MM.1S (cell line): ENCODE results near the gene RAB20.

Experiments used
- DNase-seq: peaks from one replicate; pipeline ENCODE4 v3.0.0-alpha.2; 2015
- H2AFZ ChIP-seq: fragments of 300-600 bp; sonication (generic); 2 replicates; pipeline ENCODE4 v1.6.0; 2016; ENCODE audit warnings: antibody characterized with exemption, low read length
- H3F3A ChIP-seq: fragments of 300-600 bp; sonication (generic); 2 replicates; pipeline ENCODE4 v1.6.1; 2016; ENCODE audit warnings: mild to moderate bottlenecking, antibody characterized with exemption, low read length, moderate library complexity, mixed read lengths; ENCODE audit not compliant: insufficient read depth
- H3K27ac ChIP-seq: fragments of 300-600 bp; sonication (generic); 2 replicates; pipeline ENCODE4 v1.5.1; 2016; ENCODE audit warnings: mild to moderate bottlenecking, low read length
- H3K27me3 ChIP-seq: fragments of 300-600 bp; sonication (generic); replicated peaks from 2 replicates; pipeline ENCODE4 v1.6.0; 2016; ENCODE audit warnings: low read length; ENCODE audit not compliant: insufficient read depth
- H3K36me3 ChIP-seq: fragments of 300-600 bp; sonication (generic); replicated peaks from 2 replicates; pipeline ENCODE4 v1.6.1; 2016; ENCODE audit warnings: mild to moderate bottlenecking, low read length, mixed read lengths; ENCODE audit not compliant: insufficient read depth
- H3K4me1 ChIP-seq: fragments of 300-600 bp; sonication (generic); 2 replicates; pipeline ENCODE4 v1.6.1; 2016; ENCODE audit warnings: low read length, mixed read lengths
- H3K4me2 ChIP-seq: fragments of 300-600 bp; sonication (generic); 2 replicates; pipeline ENCODE4 v1.6.0; 2016; ENCODE audit warnings: low read depth, low read length
- H3K4me3 ChIP-seq: fragments of 300-600 bp; sonication (generic); 2 replicates; pipeline ENCODE4 v1.5.1; 2016; ENCODE audit warnings: low read length, mixed read lengths
- H3K79me2 ChIP-seq: fragments of 300-600 bp; sonication (generic); 2 replicates; pipeline ENCODE4 v1.6.1; 2016; ENCODE audit warnings: mixed run types, low read length, mixed read lengths
- H3K9ac ChIP-seq: fragments of 300-600 bp; sonication (generic); 2 replicates; pipeline ENCODE4 v1.6.1; 2016; ENCODE audit warnings: low read length, mixed read lengths
- H3K9me2 ChIP-seq: fragments of 300-600 bp; sonication (generic); replicated peaks from 2 replicates; pipeline ENCODE4 v1.6.1; 2016; ENCODE audit warnings: mild to moderate bottlenecking, low read length, mixed read lengths; ENCODE audit not compliant: insufficient read depth
- H3K9me3 ChIP-seq: fragments of 300-600 bp; sonication (generic); replicated peaks from 2 replicates; pipeline ENCODE4 v1.6.1; 2016; ENCODE audit warnings: mild to moderate bottlenecking, low read length, mixed read lengths; ENCODE audit not compliant: insufficient read depth
- H4K20me1 ChIP-seq: fragments of 300-600 bp; sonication (generic); 2 replicates; pipeline ENCODE4 v1.6.1; 2016; ENCODE audit warnings: mild to moderate bottlenecking, low read length, moderate library complexity, mixed read lengths; ENCODE audit not compliant: insufficient read depth
- EZH2 ChIP-seq: fragments of 300-600 bp; sonication (generic); optimal IDR thresholded peaks from 2 replicates; pipeline ENCODE3; 2017; ENCODE audit warnings: low read depth, mild to moderate bottlenecking, antibody characterized with exemption, low read length, mixed read lengths
- EZH2phosphoT487 ChIP-seq: fragments of 300-600 bp; sonication (generic); IDR thresholded peaks from 2 replicates; pipeline ENCODE4 v1.6.1; 2018; ENCODE audit warnings: antibody characterized with exemption, low read length
- TF ChIP-seq, protein P1 (sequence below): fragments of 300-600 bp; sonication (generic); IDR thresholded peaks from 2 replicates; pipeline ENCODE4 v1.5.1; 2016; ENCODE audit warnings: antibody characterized with exemption, low read length, mixed read lengths

The RAB20 gene

GRCh38 chr13:110576736-110577476 is 15.4 kb upstream of the RAB20 start:
- Histone ChIP-seq H3K9me3 (no peaks in the 10 kb centered on the region), H3K4me2 (no peak overlapping the region), H3K4me1 (no peaks in the 10 kb centered on the region), H3K27ac (no peak overlapping the region), H3K27me3 (no peaks in the 10 kb centered on the region), H2AFZ (no peak overlapping the region), H3K9ac (no peak overlapping the region), H3K4me3 (no peak overlapping the region), H3F3A (no peaks in the 10 kb centered on the region; the same call in 1 of the 2 replicates), H4K20me1 (no peaks in the 10 kb centered on the region), H3K36me3 (no peaks in the 10 kb centered on the region), H3K9me2 (no peaks in the 10 kb centered on the region), H3K79me2 (no peaks in the 10 kb centered on the region)
- DNase-seq: no peak
- TF ChIP-seq, protein P1, sequence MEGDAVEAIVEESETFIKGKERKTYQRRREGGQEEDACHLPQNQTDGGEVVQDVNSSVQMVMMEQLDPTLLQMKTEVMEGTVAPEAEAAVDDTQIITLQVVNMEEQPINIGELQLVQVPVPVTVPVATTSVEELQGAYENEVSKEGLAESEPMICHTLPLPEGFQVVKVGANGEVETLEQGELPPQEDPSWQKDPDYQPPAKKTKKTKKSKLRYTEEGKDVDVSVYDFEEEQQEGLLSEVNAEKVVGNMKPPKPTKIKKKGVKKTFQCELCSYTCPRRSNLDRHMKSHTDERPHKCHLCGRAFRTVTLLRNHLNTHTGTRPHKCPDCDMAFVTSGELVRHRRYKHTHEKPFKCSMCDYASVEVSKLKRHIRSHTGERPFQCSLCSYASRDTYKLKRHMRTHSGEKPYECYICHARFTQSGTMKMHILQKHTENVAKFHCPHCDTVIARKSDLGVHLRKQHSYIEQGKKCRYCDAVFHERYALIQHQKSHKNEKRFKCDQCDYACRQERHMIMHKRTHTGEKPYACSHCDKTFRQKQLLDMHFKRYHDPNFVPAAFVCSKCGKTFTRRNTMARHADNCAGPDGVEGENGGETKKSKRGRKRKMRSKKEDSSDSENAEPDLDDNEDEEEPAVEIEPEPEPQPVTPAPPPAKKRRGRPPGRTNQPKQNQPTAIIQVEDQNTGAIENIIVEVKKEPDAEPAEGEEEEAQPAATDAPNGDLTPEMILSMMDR: no peak
- no peak for TF ChIP-seq EZH2phosphoT487
- no peak for TF ChIP-seq EZH2

DNA sequence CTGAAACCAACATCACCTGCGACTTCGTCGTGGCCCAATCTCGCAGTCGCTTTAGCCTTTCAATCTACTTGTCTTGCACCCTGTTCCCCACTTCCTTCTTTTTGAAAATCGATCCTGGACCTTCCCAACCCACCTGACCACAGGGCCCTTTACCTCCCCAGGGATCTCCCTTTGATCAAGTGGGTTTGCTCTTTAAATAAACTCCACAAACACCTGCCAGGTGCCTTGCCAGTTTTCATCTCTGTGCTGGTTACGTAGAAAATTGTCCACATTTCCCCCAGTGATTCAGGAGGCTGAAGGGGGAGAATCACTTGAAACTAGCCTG is 14.5 kb upstream of the RAB20 start:
- H2AFZ ChIP-seq: peak overlapping the region; percentile 1
- H3F3A ChIP-seq: no peaks in the 10 kb centered on the region; the same call in 1 of the 2 replicates
- peak overlapping the region; percentile 11; the same call in 1 of the 2 replicates for H3K4me2 ChIP-seq
- DNase-seq: no peak
- no peak overlapping the region; the same call in 1 of the 2 replicates for H3K9ac ChIP-seq
- TF ChIP-seq, protein P1: no peak
- TF ChIP-seq EZH2 (no peak), EZH2phosphoT487 (no peak)
- no peaks in the 10 kb centered on the region for H3K9me2 ChIP-seq
- H4K20me1 ChIP-seq: no peaks in the 10 kb centered on the region
- H3K79me2 ChIP-seq: no peaks in the 10 kb centered on the region
- no peaks in the 10 kb centered on the region for H3K9me3 ChIP-seq
- no peak overlapping the region for H3K4me3 ChIP-seq
- H3K27me3 ChIP-seq: no peaks in the 10 kb centered on the region
- H3K4me1 ChIP-seq: no peaks in the 10 kb centered on the region
- no peaks in the 10 kb centered on the region for H3K36me3 ChIP-seq
- H3K27ac ChIP-seq: peak overlapping the region; percentile 31; the same call in 1 of the 2 replicates

DNA sequence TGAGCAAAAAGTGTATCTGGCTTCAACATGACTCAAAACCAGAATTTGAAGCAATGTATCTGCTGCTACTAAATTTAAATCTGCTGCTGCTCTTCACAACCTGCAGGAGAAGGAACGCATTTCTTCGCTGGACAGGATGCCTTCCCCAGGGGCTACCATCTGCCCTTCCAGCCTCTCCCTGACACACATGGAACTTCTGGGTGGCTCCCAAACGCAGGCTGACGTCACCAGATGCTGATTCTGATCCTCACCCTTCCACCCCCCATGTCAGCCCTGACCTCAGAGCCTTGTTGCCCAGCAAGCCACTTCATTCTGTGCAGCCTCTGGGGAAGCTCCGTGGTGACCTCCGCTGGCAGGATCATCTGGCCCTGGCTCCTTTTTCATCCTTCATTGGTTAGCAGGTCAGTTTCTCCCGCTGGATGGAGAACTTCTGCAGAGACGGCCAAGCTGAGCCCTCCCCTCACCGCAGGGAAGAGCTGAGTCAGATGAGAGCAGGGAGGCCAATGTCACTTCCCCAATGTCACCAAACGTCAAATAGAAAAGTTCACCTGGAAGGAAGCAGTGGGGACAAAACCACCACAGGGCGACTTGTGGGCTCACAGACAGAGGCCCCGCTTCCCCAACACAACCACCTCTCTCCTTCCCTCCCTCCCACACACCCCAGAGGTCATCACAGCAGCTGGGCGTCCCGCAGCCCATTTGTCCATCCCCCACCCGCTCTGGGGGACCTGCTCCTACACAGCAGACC is 14.0 kb upstream of the RAB20 start:
- DNase-seq: no peak
- Histone ChIP-seq H3K9me2 (no peaks in the 10 kb centered on the region), H3K4me2 (peak overlapping the region; percentile 11; the same call in 1 of the 2 replicates), H3K4me1 (no peaks in the 10 kb centered on the region), H3K9ac (no peak overlapping the region; the same call in 1 of the 2 replicates), H4K20me1 (no peaks in the 10 kb centered on the region), H3K79me2 (no peaks in the 10 kb centered on the region), H3K36me3 (no peaks in the 10 kb centered on the region), H3K27me3 (no peaks in the 10 kb centered on the region), H2AFZ (peak overlapping the region; percentile 1), H3K4me3 (no peak overlapping the region), H3F3A (no peaks in the 10 kb centered on the region; the same call in 1 of the 2 replicates), H3K9me3 (no peaks in the 10 kb centered on the region), H3K27ac (peak overlapping the region; percentile 31; the same call in 1 of the 2 replicates)
- TF ChIP-seq, protein P1: no peak
- TF ChIP-seq EZH2phosphoT487: no peak
- TF ChIP-seq EZH2: no peak
